SK-N-SH (cell line): ENCODE measurements around the gene ADCY4. TPM values are rescaled to one million over a fixed set of nuclear protein-coding genes. Genes with fewer than 3 reads are reported as not detected.

Experiments used
- CTCF ChIA-PET: fragments of 300-600, 350-600 bp; formaldehyde crosslinking; extraction: SDS; loops from one replicate; lab custom pipeline; 2021; lab: Yijun Ruan, JAX
- POLR2A ChIA-PET: fragments of 350-600 bp; sonication (Branson Sonifier 250); formaldehyde crosslinking; extraction: SDS; loops from one replicate; lab custom pipeline; 2020; ENCODE audit warnings: antibody characterized with exemption, inconsistent platforms; lab: Yijun Ruan, JAX
- DNase-seq: peaks from one replicate; pipeline ENCODE4 v3.0.0; 2012
- H2AFZ ChIP-seq: fragments of 200-600 bp; sonication (generic); 2 replicates; pipeline ENCODE4 v1.8.1; 2016; ENCODE audit warnings: antibody characterized with exemption, mild to moderate bottlenecking, low read depth
- H3F3A ChIP-seq: fragments of 200-600 bp; sonication (generic); replicated peaks from 2 replicates; pipeline ENCODE3; 2016; ENCODE audit warnings: antibody characterized with exemption, mild to moderate bottlenecking; ENCODE audit not compliant: insufficient read depth
- H3K27ac ChIP-seq, 2 experiments: fragments of 200-500 bp in 1 of 2; fragments of 200-600 bp in 1 of 2; sonication (Bioruptor generic) in 1 of 2; sonication (generic), shearing (Covaris generic) in 1 of 2; 2 replicates each; pipeline versions ENCODE4 v1.5.1 to v1.6.1; 2014 to 2016; ENCODE audit warnings: low read depth in 2 of 2, inconsistent platforms in 1 of 2, low read length in 1 of 2, mild to moderate bottlenecking in 1 of 2, mixed read lengths in 1 of 2
- H3K27me3 ChIP-seq: fragments of 200-600 bp; sonication (generic), shearing (Covaris generic); 2 replicates; pipeline ENCODE4 v1.6.1; 2016; ENCODE audit warnings: mixed run types; ENCODE audit not compliant: insufficient read depth
- H3K36me3 ChIP-seq, 2 experiments: fragments of 200-500 bp in 1 of 2; fragments of 200-600 bp in 1 of 2; sonication (Bioruptor generic) in 1 of 2; sonication (generic) in 1 of 2; replicated peaks in 1 of 2; 2 replicates each; pipeline versions ENCODE3 to v1.5.1; 2014 to 2016; ENCODE audit warnings: low read length in 1 of 2, mild to moderate bottlenecking in 1 of 2; ENCODE audit not compliant: insufficient read depth in 2 of 2, control insufficient read depth in 1 of 2
- H3K4me1 ChIP-seq, 2 experiments: fragments of 200-500 bp in 1 of 2; fragments of 200-600 bp in 1 of 2; sonication (Bioruptor generic) in 1 of 2; sonication (generic), shearing (Covaris generic) in 1 of 2; 2 replicates each; pipeline versions ENCODE4 v1.5.1 to v1.6.1; 2014 to 2016; ENCODE audit warnings: low read depth in 1 of 2, low read length in 1 of 2, mixed run types in 1 of 2; ENCODE audit not compliant: insufficient read depth in 2 of 2, control insufficient read depth in 1 of 2
- H3K4me2 ChIP-seq: fragments of 200-600 bp; sonication (generic), shearing (Covaris generic); 2 replicates; pipeline ENCODE4 v1.6.1; 2017; ENCODE audit warnings: mixed run types
- H3K4me3 ChIP-seq, 2 experiments: fragments of 200-500 bp in 1 of 2; fragments of 200-600 bp in 1 of 2; sonication (Bioruptor generic) in 1 of 2; sonication (generic), shearing (Covaris generic) in 1 of 2; 2 replicates each; pipeline versions ENCODE4 v1.5.1 to v1.8.1; 2014 to 2016; ENCODE audit warnings: low read depth in 2 of 2, inconsistent platforms in 1 of 2, low read length in 1 of 2, mild to moderate bottlenecking in 1 of 2, mixed read lengths in 1 of 2, moderate library complexity in 1 of 2
- H3K79me2 ChIP-seq: fragments of 200-600 bp; sonication (generic); 2 replicates; pipeline ENCODE4 v1.8.1; 2017; ENCODE audit warnings: mild to moderate bottlenecking; ENCODE audit not compliant: insufficient read depth
- H3K9ac ChIP-seq: fragments of 200-600 bp; sonication (generic); 2 replicates; pipeline ENCODE4 v1.6.1; 2017; ENCODE audit warnings: mixed run types
- H3K9me2 ChIP-seq: fragments of 200-600 bp; sonication (generic); 2 replicates; pipeline ENCODE4 v1.6.1; 2017; ENCODE audit warnings: mixed run types
- H3K9me3 ChIP-seq: fragments of 200-600 bp; sonication (generic); 2 replicates; pipeline ENCODE4 v1.6.1; 2017; ENCODE audit warnings: mixed run types, mild to moderate bottlenecking, moderate library complexity
- H4K20me1 ChIP-seq: fragments of 200-600 bp; sonication (generic); 2 replicates; pipeline ENCODE4 v1.6.1; 2017; ENCODE audit warnings: mild to moderate bottlenecking, mixed run types; ENCODE audit not compliant: insufficient read depth
- CTCF ChIP-seq: fragments of 200-600 bp; sonication (generic); IDR thresholded peaks from 2 replicates; pipeline ENCODE4 v1.6.1; 2017; ENCODE audit warnings: antibody characterized with exemption, mild to moderate bottlenecking, moderate library complexity
- EZH2phosphoT487 ChIP-seq: fragments of 200-600 bp; sonication (generic); IDR thresholded peaks from 2 replicates; pipeline ENCODE4 v1.6.1; 2017; ENCODE audit warnings: low read depth, mixed run types, mild to moderate bottlenecking, antibody characterized with exemption, moderate library complexity, borderline replicate concordance
- FOSL2 ChIP-seq: IDR thresholded peaks from 2 replicates; pipeline ENCODE4 v1.4.0; 2012; ENCODE audit warnings: low read depth, mild to moderate bottlenecking, moderate library complexity, borderline replicate concordance
- FOXJ3 ChIP-seq: sonication (generic); formaldehyde crosslinking; IDR thresholded peaks from 2 replicates; pipeline ENCODE4 v1.5.1; 2020; ENCODE audit warnings: mild to moderate bottlenecking, missing genetic modification reagents
- GATA2 ChIP-seq: sonication (generic); formaldehyde crosslinking; IDR thresholded peaks from 2 replicates; pipeline ENCODE4 v1.5.0; 2020; ENCODE audit warnings: mild to moderate bottlenecking, missing genetic modification reagents
- MAX ChIP-seq: IDR thresholded peaks from 2 replicates; pipeline ENCODE4 v1.4.0; 2012; ENCODE audit warnings: low read depth
- NFIC ChIP-seq: IDR thresholded peaks from 2 replicates; pipeline ENCODE4 v1.4.0; 2012; ENCODE audit warnings: borderline replicate concordance
- NRF1 ChIP-seq: IDR thresholded peaks from 2 replicates; pipeline ENCODE4 v1.6.1; 2012; ENCODE audit warnings: low read depth, mild to moderate bottlenecking, low read length
- PBX3 ChIP-seq: IDR thresholded peaks from 2 replicates; pipeline ENCODE4; 2012
- RAD21 ChIP-seq: IDR thresholded peaks from 2 replicates; pipeline ENCODE4 v1.6.1; 2012; ENCODE audit warnings: mild to moderate bottlenecking, low read length
- REST ChIP-seq: IDR thresholded peaks from 2 replicates; pipeline ENCODE4 v1.6.1; 2012; ENCODE audit warnings: mild to moderate bottlenecking, low read depth, low read length, moderate library complexity
- SMC3 ChIP-seq: IDR thresholded peaks from 2 replicates; pipeline ENCODE4 v1.6.1; 2012; ENCODE audit warnings: low read depth, low read length, improper control_type of control experiment
- TCF12 ChIP-seq: IDR thresholded peaks from 2 replicates; pipeline ENCODE4 v1.4.0; 2012
- WGBS: methylation state at CpG from one replicate; pipeline ENCODE4 v1.1.6; 2017; ENCODE audit warnings: low lambda C conversion rate; 5-methylcytosine and 5-hydroxymethylcytosine counted together
- polyA plus RNA-seq, 3 experiments: library from polyadenylated mRNA; depleted of rRNA; stranded (reverse); fragments of >200 nt; gene quantifications; 2 replicates each; pipeline ENCODE4 v1.2.3, GENCODE V29; 2012

ADCY4 gene
- polyA plus RNA-seq, 1 of the 3 experiments (the other 2 are of a cell fraction), result 0.08 TPM

DNA sequence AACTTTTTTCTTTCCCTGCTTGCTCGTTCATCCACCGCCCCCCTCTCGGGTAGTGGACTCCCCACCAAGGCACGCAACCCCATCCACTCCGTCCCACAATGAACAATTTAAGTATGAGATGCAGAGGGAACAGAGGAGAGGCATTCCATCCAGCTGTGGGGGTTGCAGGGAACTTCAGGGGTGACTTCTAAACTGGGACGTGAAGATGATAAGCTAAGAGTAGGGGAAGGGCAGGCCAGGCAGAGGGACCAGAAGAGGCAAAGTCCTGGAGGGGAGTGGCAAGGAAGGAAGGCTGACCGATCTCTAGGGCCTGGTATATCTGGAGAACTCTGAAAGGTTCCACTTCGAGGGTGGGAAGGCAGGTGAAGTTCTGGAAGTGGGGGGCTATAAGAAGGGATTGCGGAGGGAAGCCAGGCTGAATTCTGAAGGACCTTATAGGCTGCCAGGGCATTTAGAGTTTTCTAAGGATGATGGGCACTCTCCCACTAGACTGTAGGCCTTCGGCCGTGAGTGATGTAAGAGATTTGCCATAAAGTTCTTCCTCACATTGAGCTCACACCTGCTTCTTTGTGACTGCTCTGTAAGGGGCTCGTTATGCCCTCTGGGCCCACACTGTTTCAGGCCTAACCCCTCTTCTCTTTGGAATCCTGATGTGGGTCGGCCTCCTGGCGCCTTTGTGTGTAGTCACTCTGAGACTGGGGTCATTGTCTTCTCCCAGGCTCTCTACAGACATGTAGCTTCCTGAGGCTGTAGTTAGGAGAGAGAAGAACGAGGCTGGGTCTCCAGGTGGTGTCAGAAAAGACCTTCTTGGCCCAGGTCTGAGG is 45.2 kb upstream of the ADCY4 start:
- DNase-seq, result no peak
- POLR2A ChIA-PET, result no interaction called here
- Histone ChIP-seq H3K36me3 (peaks cover 0 to 10% of the 10 kb centered on the region in 2 experiments), H3K4me2 (no peak overlapping the region), H3K27ac (no peak overlapping the region), H3F3A (no peaks in the 10 kb centered on the region), H2AFZ (no peak overlapping the region), H3K4me1 (peaks cover 0 to 17% of the 10 kb centered on the region in 2 experiments; a peak in 1 of 4 replicates), H3K9me3 (no peaks in the 10 kb centered on the region), H3K4me3 (no peak overlapping the region), H3K9me2 (no peaks in the 10 kb centered on the region), H3K79me2 (no peaks in the 10 kb centered on the region), H4K20me1 (no peaks in the 10 kb centered on the region), H3K9ac (no peak overlapping the region), H3K27me3 (no peaks in the 10 kb centered on the region)
- no peak for TF ChIP-seq SMC3
- TF ChIP-seq GATA2 (CRISPR knock-in tag), result no peak
- TF ChIP-seq TCF12, result no peak
- TF ChIP-seq RAD21, result no peak
- no peak for TF ChIP-seq NFIC
- no peak for TF ChIP-seq FOXJ3
- TF ChIP-seq MAX, result no peak
- CTCF ChIA-PET, result interaction anchor here (1.1 to 1.5 kb wide), 2 partner anchors 14 to 47 kb away, joined by 3 to 4 read pairs; no protein-coding TSS in a partner anchor
- WGBS, result 83% methylated on average over 15 of the region's 15 CpGs

GRCh38 chr14:24378981-24379906 is 44.4 kb upstream of the ADCY4 start:
- Histone ChIP-seq H3K79me2 (no peaks in the 10 kb centered on the region), H3K4me2 (no peak overlapping the region), H2AFZ (no peak overlapping the region), H3F3A (no peaks in the 10 kb centered on the region), H3K27ac (no peak overlapping the region), H3K4me1 (peaks cover 0 to 17% of the 10 kb centered on the region in 2 experiments; a peak in 1 of 4 replicates), H3K9me2 (no peaks in the 10 kb centered on the region), H3K9me3 (no peaks in the 10 kb centered on the region), H3K9ac (no peak overlapping the region), H3K4me3 (no peak overlapping the region), H4K20me1 (no peaks in the 10 kb centered on the region), H3K36me3 (peaks cover 0 to 11% of the 10 kb centered on the region in 2 experiments), H3K27me3 (no peaks in the 10 kb centered on the region)
- CTCF ChIA-PET, result interaction anchor here (0.9 to 2.4 kb wide), 3 partner anchors 13 to 33 kb away, joined by 3 to 16 read pairs (median 3); no protein-coding TSS in a partner anchor
- no peak for TF ChIP-seq NRF1
- no peak for TF ChIP-seq CTCF
- TF ChIP-seq TCF12, result no peak
- TF ChIP-seq PBX3, result no peak
- TF ChIP-seq REST, result no peak
- no peak for TF ChIP-seq FOSL2
- TF ChIP-seq EZH2phosphoT487, result no peak
- DNase-seq, result no peak
- POLR2A ChIA-PET, result interaction anchor here (1.0 kb wide), 1 partner anchor 13 kb away, joined by 3 read pairs; no protein-coding TSS in a partner anchor
- WGBS, result 86% methylated on average over 7 of the region's 7 CpGs
